NT2/D1 (cell line): ENCODE data around the gene DNAAF2.

ENCODE experiments used
- DNase-seq: peaks from one replicate; pipeline ENCODE4 v3.0.0-alpha.2; 2011; ENCODE audit warnings: low read depth, low spot score
- H3K27me3 ChIP-seq: 2 replicates; pipeline ENCODE4 v1.6.0; 2011; ENCODE audit warnings: mild to moderate bottlenecking; ENCODE audit not compliant: insufficient read length, insufficient read depth
- H3K36me3 ChIP-seq: 2 replicates; pipeline ENCODE4 v1.6.1; 2011; ENCODE audit warnings: mild to moderate bottlenecking, low read length, mixed read lengths; ENCODE audit not compliant: insufficient read depth, insufficient read length
- H3K4me1 ChIP-seq: 2 replicates; pipeline ENCODE4 v1.5.1; 2011; ENCODE audit not compliant: insufficient read depth, insufficient read length
- H3K4me3 ChIP-seq: 2 replicates; pipeline ENCODE4 v1.5.1; 2011; ENCODE audit warnings: low read depth; ENCODE audit not compliant: insufficient read length
- H3K9ac ChIP-seq: 2 replicates; pipeline ENCODE4 v1.6.0; 2011; ENCODE audit warnings: low read depth; ENCODE audit not compliant: insufficient read length
- H3K9me3 ChIP-seq: 2 replicates; pipeline ENCODE4 v1.5.1; 2011; ENCODE audit warnings: mild to moderate bottlenecking, low read length; ENCODE audit not compliant: insufficient read depth
- SUZ12 ChIP-seq: IDR thresholded peaks from 2 replicates; pipeline ENCODE4 v1.6.1; 2011; ENCODE audit not compliant: insufficient read length, insufficient read depth; ENCODE audit errors: extremely low read depth
- YY1 ChIP-seq: IDR thresholded peaks from 2 replicates; pipeline ENCODE4 v1.6.1; 2011; ENCODE audit not compliant: insufficient read length, insufficient read depth
- ZNF274 ChIP-seq: IDR thresholded peaks from 2 replicates; pipeline ENCODE4 v1.6.1; 2011; ENCODE audit warnings: mild to moderate bottlenecking, low read depth, low read length

Gene DNAAF2

GRCh38 chr14:49581209-49582112 lies 53.6 kb downstream of the DNAAF2 start:
- peaks cover 65% of the 10 kb centered on the region for H3K36me3 ChIP-seq
- no peak overlapping the region for H3K9ac ChIP-seq
- TF ChIP-seq SUZ12 (no peak), YY1 (no peak), ZNF274 (no peak)

GRCh38 chr14:49579841-49580240 lies 55.2 kb downstream of the DNAAF2 start:
- H3K36me3 ChIP-seq = peaks cover 56% of the 10 kb centered on the region
- H3K27me3 ChIP-seq = no peaks in the 10 kb centered on the region
- H3K4me3 ChIP-seq = no peak overlapping the region
- peaks cover 2% of the 10 kb centered on the region for H3K4me1 ChIP-seq
- no peak overlapping the region for H3K9ac ChIP-seq
- no peak for TF ChIP-seq YY1
- no peak for TF ChIP-seq ZNF274
- TF ChIP-seq SUZ12 = no peak
- no peak for DNase-seq
- H3K9me3 ChIP-seq = no peaks in the 10 kb centered on the region

More at GRCh38 chr14:49581209-49582112, 53.6 kb downstream of the DNAAF2 start:
- DNase-seq = no peak
- Histone ChIP-seq H3K27me3 (no peaks in the 10 kb centered on the region), H3K4me3 (no peak overlapping the region), H3K4me1 (peaks cover 2% of the 10 kb centered on the region), H3K9me3 (no peaks in the 10 kb centered on the region)

- TF ChIP-seq ZNF274 (no peak), YY1 (no peak), SUZ12 (no peak)
- no peak overlapping the region for H3K9ac ChIP-seq
- no peak for DNase-seq
- H3K27me3 ChIP-seq = no peaks in the 10 kb centered on the region
- H3K4me3 ChIP-seq = no peak overlapping the region
- H3K36me3 ChIP-seq = peaks cover 48% of the 10 kb centered on the region
- H3K9me3 ChIP-seq = no peaks in the 10 kb centered on the region
- H3K4me1 ChIP-seq = peaks cover 2% of the 10 kb centered on the region
Measured at GRCh38 chr14:49578141-49578540, 56.9 kb downstream of the DNAAF2 start.
